OCI-LY3 (cell line): ENCODE measurements around the gene PLCB1.

Experiments used
- EZH2phosphoT487 ChIP-seq: fragments of 200-600 bp; shearing (Covaris generic); IDR thresholded peaks from 2 replicates; pipeline ENCODE4 v1.6.1; 2018; ENCODE audit warnings: antibody characterized with exemption, mixed run types, low read depth
- TF ChIP-seq, protein P1 (sequence below): fragments of 200-600, 300-600 bp; sonication (generic); IDR thresholded peaks from 2 replicates; pipeline ENCODE4 v1.5.1; 2014; ENCODE audit warnings: antibody characterized with exemption, low read length, low read depth

DNA sequence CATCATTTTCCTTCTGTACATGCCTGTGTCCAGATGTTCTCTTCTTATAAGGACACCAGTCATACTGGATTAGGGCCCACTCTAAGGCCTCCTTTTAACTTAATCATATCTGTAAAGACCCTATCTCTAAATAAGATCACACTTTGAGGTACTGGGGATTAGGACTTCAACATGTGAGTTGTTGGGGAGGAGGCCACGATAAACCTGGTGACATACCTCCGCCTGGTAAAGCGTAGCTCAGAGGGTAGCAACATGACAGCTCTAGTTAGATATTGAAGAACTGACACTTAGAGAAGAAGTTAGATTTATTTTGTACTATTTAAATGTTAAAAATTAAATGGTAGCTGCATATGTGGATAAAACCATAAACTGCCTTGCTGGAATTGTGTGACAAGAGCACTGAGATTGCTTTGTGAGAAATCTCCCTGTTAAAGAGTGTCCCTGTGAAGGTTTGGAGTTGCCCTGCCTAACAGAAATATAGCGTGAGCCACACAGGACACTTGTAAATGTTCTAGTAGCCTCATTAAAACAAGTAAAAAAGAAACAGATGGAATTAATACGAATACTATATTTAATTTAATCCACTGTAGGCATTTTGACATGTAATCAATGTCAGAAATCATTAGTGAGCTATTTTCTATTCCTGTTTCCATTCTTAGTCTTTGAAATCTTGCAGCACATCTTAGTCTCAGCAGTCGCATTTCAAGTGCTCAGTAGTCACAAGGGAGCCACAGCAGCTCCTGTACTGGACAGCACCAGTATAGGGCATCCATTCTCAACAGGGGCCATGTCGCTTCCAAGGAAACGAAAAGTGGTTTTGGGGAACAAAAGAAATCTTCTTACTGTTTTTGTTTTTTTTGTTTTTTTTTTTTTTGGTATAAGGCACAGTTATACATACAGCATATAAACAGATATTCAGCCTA, 13.4 kb downstream of the PLCB1 start:
- TF ChIP-seq, protein P1, sequence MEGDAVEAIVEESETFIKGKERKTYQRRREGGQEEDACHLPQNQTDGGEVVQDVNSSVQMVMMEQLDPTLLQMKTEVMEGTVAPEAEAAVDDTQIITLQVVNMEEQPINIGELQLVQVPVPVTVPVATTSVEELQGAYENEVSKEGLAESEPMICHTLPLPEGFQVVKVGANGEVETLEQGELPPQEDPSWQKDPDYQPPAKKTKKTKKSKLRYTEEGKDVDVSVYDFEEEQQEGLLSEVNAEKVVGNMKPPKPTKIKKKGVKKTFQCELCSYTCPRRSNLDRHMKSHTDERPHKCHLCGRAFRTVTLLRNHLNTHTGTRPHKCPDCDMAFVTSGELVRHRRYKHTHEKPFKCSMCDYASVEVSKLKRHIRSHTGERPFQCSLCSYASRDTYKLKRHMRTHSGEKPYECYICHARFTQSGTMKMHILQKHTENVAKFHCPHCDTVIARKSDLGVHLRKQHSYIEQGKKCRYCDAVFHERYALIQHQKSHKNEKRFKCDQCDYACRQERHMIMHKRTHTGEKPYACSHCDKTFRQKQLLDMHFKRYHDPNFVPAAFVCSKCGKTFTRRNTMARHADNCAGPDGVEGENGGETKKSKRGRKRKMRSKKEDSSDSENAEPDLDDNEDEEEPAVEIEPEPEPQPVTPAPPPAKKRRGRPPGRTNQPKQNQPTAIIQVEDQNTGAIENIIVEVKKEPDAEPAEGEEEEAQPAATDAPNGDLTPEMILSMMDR, result no peak
- no peak for TF ChIP-seq EZH2phosphoT487
